K562 (cell line): ENCODE results near the gene ASRGL1. TPM values are rescaled to one million over a fixed set of nuclear protein-coding genes. Genes with fewer than 3 reads are reported as not detected.

Experiments used
- ATAC-seq: fragments of 200-7000 bp; cut with Tn5 transposase; 3 replicates; pipeline ENCODE4 v1.9.1; 2020; ENCODE audit warnings: moderate library complexity
- BruUV-seq: library from RNA; stranded (reverse); fragments of 400-500 nt; replicated peaks from 2 replicates; lab custom pipeline; 2021; lab: Mats Ljungman, UMichigan
- CTCF ChIA-PET: fragments of 300-600 bp; formaldehyde crosslinking; extraction: SDS; loops from one replicate; lab custom pipeline; 2021; ENCODE audit warnings: low intra/inter-chr PET ratio; lab: Yijun Ruan, JAX
- POLR2A ChIA-PET: fragments of 300-600, 350-650 bp; sonication (Branson Sonifier 250); formaldehyde crosslinking; extraction: SDS; loops from one replicate; lab custom pipeline; 2021; ENCODE audit warnings: antibody characterized with exemption, inconsistent platforms; lab: Yijun Ruan, JAX
- DNase-seq, 4 experiments: peaks; one replicate each; pipeline versions ENCODE4 v3.0.0 to v3.0.0-alpha.2; 2011 to 2018; ENCODE audit warnings: low spot score in 3 of 4, mixed read lengths in 3 of 4; ENCODE audit errors: extremely low read depth in 1 of 4
- FAIRE-seq: peaks from 2 replicates; lab custom pipeline; 2011; peaks lifted over from hg19 to GRCh38; lab: Jason Lieb, UNC
- H2AFZ ChIP-seq: 2 replicates; pipeline ENCODE4 v1.6.0; 2011; ENCODE audit warnings: low read depth, low read length, control low read depth, inconsistent platforms
- H3K27ac ChIP-seq: fragments of 200-600 bp; 3 replicates; pipeline ENCODE4 v1.8.0; 2011; ENCODE audit warnings: low read depth, mild to moderate bottlenecking, control low read depth, inconsistent platforms, low read length, moderate library complexity, mixed read lengths; ENCODE audit errors: extremely low read depth
- H3K27me3 ChIP-seq, 2 experiments: fragments of 300-600 bp in 1 of 2; 2 replicates in 1 of 2; 3 replicates in 1 of 2; pipeline versions ENCODE4 v1.6.0 to v1.8.0; 2011; ENCODE audit warnings: inconsistent platforms in 2 of 2, low read length in 2 of 2, mild to moderate bottlenecking in 1 of 2, mixed read lengths in 1 of 2, moderate library complexity in 1 of 2; ENCODE audit not compliant: control insufficient read depth in 2 of 2, insufficient read depth in 2 of 2
- H3K36me3 ChIP-seq: fragments of 300-600 bp; 3 replicates; pipeline ENCODE4 v1.8.0; 2011; ENCODE audit warnings: mild to moderate bottlenecking, low read length, inconsistent platforms; ENCODE audit not compliant: control insufficient read depth, insufficient read depth
- H3K4me1 ChIP-seq, 2 experiments: fragments of 200-600 bp in 1 of 2; replicated peaks in 1 of 2; 2 replicates in 1 of 2; 3 replicates in 1 of 2; pipeline versions ENCODE4 v1.5.1 to v1.8.0; 2011; ENCODE audit warnings: inconsistent platforms in 2 of 2, low read length in 2 of 2, mild to moderate bottlenecking in 1 of 2, mixed read lengths in 1 of 2, moderate library complexity in 1 of 2; ENCODE audit not compliant: control insufficient read depth in 2 of 2, insufficient read depth in 2 of 2
- H3K4me2 ChIP-seq: 2 replicates; pipeline ENCODE4 v1.6.1; 2011; ENCODE audit warnings: low read length, control low read depth, inconsistent platforms, mixed read lengths; ENCODE audit not compliant: insufficient read depth
- H3K4me3 ChIP-seq: fragments of 200-600 bp; sonication (generic), shearing (Covaris generic); 2 replicates; pipeline ENCODE4 v1.5.1; 2016; ENCODE audit warnings: control low read depth, inconsistent platforms
- H3K79me2 ChIP-seq: fragments of 200-600 bp; 3 replicates; pipeline ENCODE4 v1.8.0; 2011; ENCODE audit warnings: low read length, inconsistent platforms; ENCODE audit not compliant: control insufficient read depth, insufficient read depth
- H3K9ac ChIP-seq, 2 experiments: 2 replicates each; pipeline versions ENCODE4 v1.6.0 to v1.6.1; 2011; ENCODE audit warnings: low read depth in 2 of 2, low read length in 2 of 2, control low read depth in 1 of 2, inconsistent platforms in 1 of 2, mild to moderate bottlenecking in 1 of 2, mixed read lengths in 1 of 2; ENCODE audit not compliant: insufficient read depth in 1 of 2
- H3K9me1 ChIP-seq: one replicate; pipeline ENCODE4 v1.6.0; 2011; ENCODE audit warnings: inconsistent platforms, mild to moderate bottlenecking, low read length, moderate library complexity; ENCODE audit not compliant: control insufficient read depth, insufficient read depth
- H3K9me3 ChIP-seq: replicated peaks from 2 replicates; pipeline ENCODE4 v1.5.1; 2011; ENCODE audit warnings: low read depth, low read length, inconsistent platforms; ENCODE audit not compliant: control insufficient read depth, insufficient read depth
- H4K20me1 ChIP-seq: replicated peaks from 2 replicates; pipeline ENCODE4 v1.6.1; 2011; ENCODE audit warnings: low read length, inconsistent platforms, mixed read lengths; ENCODE audit not compliant: control insufficient read depth, insufficient read depth
- FOXP1 ChIP-seq: sonication (generic); formaldehyde crosslinking; IDR thresholded peaks from 2 replicates; pipeline ENCODE4 v1.8.0; 2022; ENCODE audit warnings: mild to moderate bottlenecking, missing genetic modification reagents
- IFI16 ChIP-seq: fragments of 250-450 bp; sonication (Bioruptor Pico); IDR thresholded peaks from 2 replicates; pipeline ENCODE4 v2.1.2; 2022; ENCODE audit warnings: mild to moderate bottlenecking, inconsistent platforms
- ILK ChIP-seq: fragments of 450-650 bp; IDR thresholded peaks from 2 replicates; pipeline ENCODE4 v1.6.1; 2016; ENCODE audit warnings: missing genetic modification characterization, low read depth, mild to moderate bottlenecking, missing compliant biosample characterization, moderate library complexity, borderline replicate concordance
- IRF2 ChIP-seq: sonication (generic); formaldehyde crosslinking; IDR thresholded peaks from 2 replicates; pipeline ENCODE4 v1.8.1; 2022; ENCODE audit warnings: mild to moderate bottlenecking, missing genetic modification reagents
- KLF13 ChIP-seq: fragments of 450-650 bp; IDR thresholded peaks from 2 replicates; pipeline ENCODE4 v1.6.1; 2016; ENCODE audit warnings: missing genetic modification characterization, low read depth, mild to moderate bottlenecking, missing compliant biosample characterization, moderate library complexity, borderline replicate concordance
- MYC ChIP-seq, 2 experiments: fragments of 250-450 bp in 1 of 2; sonication (Bioruptor Pico) in 1 of 2; IDR thresholded peaks; 2 replicates each; pipeline versions ENCODE4 v1.5.1 to v1.6.1; 2012 to 2021; ENCODE audit warnings: low read depth in 2 of 2, borderline replicate concordance in 1 of 2, improper control_type of control experiment in 1 of 2, low read length in 1 of 2, mild to moderate bottlenecking in 1 of 2, moderate library complexity in 1 of 2
- TGIF2 ChIP-seq: sonication (generic); formaldehyde crosslinking; IDR thresholded peaks from 2 replicates; pipeline ENCODE4 v1.8.1; 2022; ENCODE audit warnings: mild to moderate bottlenecking, missing genetic modification reagents, moderate library complexity
- TSHZ1 ChIP-seq: fragments of 250-450 bp; sonication (Bioruptor Pico); IDR thresholded peaks from 2 replicates; pipeline ENCODE4 v1.4.0; 2020; ENCODE audit warnings: mild to moderate bottlenecking, moderate library complexity
- ZNF146 ChIP-seq: IDR thresholded peaks from one replicate; pipeline ENCODE4 v1.6.1; 2018; ENCODE audit warnings: missing compliant biosample characterization; ENCODE audit not compliant: unreplicated experiment
- ZNF592 ChIP-seq: fragments of 450-650 bp; IDR thresholded peaks from 2 replicates; pipeline ENCODE4 v1.6.1; 2017; ENCODE audit warnings: antibody characterized with exemption, mild to moderate bottlenecking
- WGBS: fragments of 100-300 bp; shearing (Covaris generic); methylation state at CpG from one replicate; pipeline ENCODE4 v1.1.6; 2016; ENCODE audit warnings: low coverage, mixed read lengths; ENCODE audit not compliant: insufficient coverage; ENCODE audit errors: missing lambda C conversion rate; 5-methylcytosine and 5-hydroxymethylcytosine counted together
- in situ Hi-C: fragments of 300-500 bp; cut with MboI; formaldehyde crosslinking; loops from 4 replicates; pipeline ENCODE4 v1.15.0; 2018; ENCODE audit warnings: inconsistent platforms, mixed read lengths
- intact Hi-C: fragments of 100-400 bp; cut with micrococcal nuclease; formaldehyde crosslinking; loops from 2 replicates; pipeline ENCODE4 v1.14.2; 2022
- polyA plus RNA-seq, 8 experiments: library from polyadenylated mRNA; depleted of rRNA in 4 of 8; stranded (reverse) in 5 of 8; unstranded in 3 of 8; fragments of >200 nt; fragmentation: Nextera tagmentation in 2 of 8; fragmentation: Illumina TruSeq in 1 of 8; extraction: Ambion mirVana in 2 of 8; extraction: Trizol in 1 of 8; gene quantifications; 2 replicates each; pipeline versions ENCODE4 v1.2.1 to v1.2.3, GENCODE V29; 2011 to 2014; ENCODE audit warnings: inconsistent platforms in 1 of 8, missing spikeins in 1 of 8
- total RNA-seq, 7 experiments: library from RNA; depleted of rRNA in 6 of 7; stranded (reverse); fragments of >200 nt in 6 of 7; fragmentation: Illumina TruSeq in 2 of 7; extraction: Trizol in 2 of 7; gene quantifications; 2 replicates each; pipeline versions ENCODE4 v1.2.1 to v1.2.3, GENCODE V29; 2011 to 2021; ENCODE audit warnings: low replicate concordance in 1 of 7

ASRGL1 gene
- total and polyA plus RNA-seq, 9 of the 15 experiments (the other 6 are each of a cell fraction or from before 2014, with no cell fraction given) = 3.1 to 23.0 (median 11.2) TPM

DNA sequence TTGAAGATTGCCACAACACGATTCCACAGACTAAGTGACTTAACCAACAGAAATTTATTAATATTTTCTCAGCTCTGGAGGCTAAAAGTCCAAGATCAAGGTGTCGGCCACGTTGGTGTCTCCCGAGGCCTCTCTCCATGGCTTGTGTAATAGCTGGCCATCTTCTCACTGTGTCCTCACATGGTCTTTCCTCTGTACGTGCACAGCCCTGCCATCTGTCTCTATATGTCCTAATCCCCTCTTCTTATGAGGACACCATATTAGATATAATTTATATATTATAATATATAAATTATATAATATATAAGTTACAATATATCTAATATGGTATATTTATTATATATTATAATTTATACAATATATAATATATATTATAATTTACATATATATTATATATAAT lies 56.5 kb downstream of the ASRGL1 start (continued):
- TF ChIP-seq ZNF592 (no peak), IRF2 (CRISPR knock-in tag) (no peak)
- TF ChIP-seq, all 486 proteins: peak for 0

- in situ Hi-C loops (loop anchor here (5.0 to 25.0 kb wide), 4 partner anchors 160 to 617 kb away; partner anchors contain the start of gene SLC22A8), intact Hi-C loops (loop anchor here (2.0 to 10.0 kb wide), 5 partner anchors 30 to 462 kb away; partner anchors contain the start of genes BSCL2, GNG3 and POLR2G)
- no peak overlapping the region for H3K4me3 ChIP-seq
- ATAC-seq (peak; percentile 74), FAIRE-seq (peak; percentile 97), DNase-seq (peak; percentile 57 to 90 (median 66))
- POLR2A ChIA-PET = interaction anchor here (0.7 to 2.7 kb wide), 12 partner anchors 11 to 446 kb away, joined by 3 to 11 read pairs (median 4); partner anchors contain the start of genes C11orf98, CSKMT and EEF1G
- peak overlapping the region in 1 of 2 experiments; percentile 62; a peak in 2 of 4 replicates for H3K9ac ChIP-seq
- H3K27me3 ChIP-seq = no peaks in the 10 kb centered on the region
- no peak overlapping the region for H3K27ac ChIP-seq
- H3K9me1 ChIP-seq = no peaks in the 10 kb centered on the region
- CTCF ChIA-PET = interaction anchor here (0.5 to 3.7 kb wide), 14 partner anchors 11 to 486 kb away, joined by 3 to 48 read pairs (median 4); partner anchors contain the start of genes AHNAK, EML3, ROM1 and SLC3A2
- WGBS = 33% methylated on average over 14 of the region's 14 CpGs
- no peaks in the 10 kb centered on the region for H3K79me2 ChIP-seq
- BruUV-seq = no TSS peak
- H3K4me1 ChIP-seq = peaks cover 55 to 66% of the 10 kb centered on the region in 2 experiments
- no peaks in the 10 kb centered on the region for H3K9me3 ChIP-seq
- H4K20me1 ChIP-seq = no peaks in the 10 kb centered on the region
- H2AFZ ChIP-seq = peak overlapping the region; percentile 54
- no peaks in the 10 kb centered on the region for H3K36me3 ChIP-seq
- H3K4me2 ChIP-seq = no peak overlapping the region
- no peak for TF ChIP-seq ZNF146 (CRISPR knock-in tag)
- no peak for TF ChIP-seq FOXP1
- TF ChIP-seq KLF13 (tag) = no peak
- no peak for TF ChIP-seq ILK (tag)
- 0 out of 2 replicates have a peak, but pooled peaks have one; percentile 10 for TF ChIP-seq MYC (IDR thresholded peaks at IDR 0.05; ENCODE audit: low read depth, low read length)
- no peak for TF ChIP-seq MYC (CRISPR knock-in tag; IDR thresholded peaks at IDR 0.05; ENCODE audit: borderline replicate concordance, low read depth)
- TF ChIP-seq IFI16 (CRISPR knock-in tag) = no peak
- TF ChIP-seq TGIF2 (CRISPR knock-in tag) = no peak
- TF ChIP-seq TSHZ1 (CRISPR knock-in tag) = no peak
These were observed 57.7 kb downstream of the ASRGL1 start for GRCh38 chr11:62394825-62395538.
